K562 (cell line): ENCODE data around the gene LHPP. TPM values are rescaled to one million over a fixed set of nuclear protein-coding genes. Genes with fewer than 3 reads are reported as not detected.

Source experiments
- DMBX1 ChIP-seq: fragments of 250-450 bp; sonication (Bioruptor Pico); IDR thresholded peaks from 2 replicates; pipeline ENCODE4 v1.8.0; 2022; ENCODE audit warnings: inconsistent platforms, mild to moderate bottlenecking, moderate library complexity, borderline replicate concordance
- FOXA1 ChIP-seq: fragments of 450-650 bp; IDR thresholded peaks from 2 replicates; pipeline ENCODE4 v1.6.1; 2016; ENCODE audit warnings: mild to moderate bottlenecking, borderline replicate concordance
- KLF16 ChIP-seq: IDR thresholded peaks from 2 replicates; pipeline ENCODE4 v1.6.1; 2016; ENCODE audit warnings: antibody characterized with exemption
- POLR2B ChIP-seq: fragments of 450-650 bp; IDR thresholded peaks from 2 replicates; pipeline ENCODE4 v1.6.1; 2018; ENCODE audit warnings: low read depth; ENCODE audit not compliant: partially characterized antibody
- PRPF4 ChIP-seq: fragments of 200-400 bp; formaldehyde crosslinking; IDR thresholded peaks from one replicate; pipeline ENCODE4 v1.6.1; 2017; ENCODE audit warnings: low read length, low read depth, mild to moderate bottlenecking; ENCODE audit not compliant: insufficient read depth, poor library complexity, severe bottlenecking
- PTRF ChIP-seq: fragments of 450-650 bp; IDR thresholded peaks from 2 replicates; pipeline ENCODE4 v1.6.1; 2016; ENCODE audit warnings: mild to moderate bottlenecking, missing genetic modification characterization, missing compliant biosample characterization
- SNIP1 ChIP-seq: fragments of 450-650 bp; IDR thresholded peaks from 2 replicates; pipeline ENCODE4 v1.7.1; 2017; ENCODE audit warnings: low read depth, mild to moderate bottlenecking
- TSC22D4 ChIP-seq: fragments of 450-650 bp; IDR thresholded peaks from 2 replicates; pipeline ENCODE4 v1.6.1; 2016; ENCODE audit warnings: missing genetic modification characterization, missing biosample characterization, control low read depth
- XRCC3 ChIP-seq: fragments of 450-650 bp; IDR thresholded peaks from 2 replicates; pipeline ENCODE4 v1.6.1; 2017; ENCODE audit warnings: mild to moderate bottlenecking, moderate library complexity
- XRCC4 ChIP-seq: IDR thresholded peaks from one replicate; pipeline ENCODE4 v1.6.1; 2011; ENCODE audit not compliant: insufficient read depth, insufficient read length; ENCODE audit errors: extremely low read depth
- ZNF224 ChIP-seq: sonication (generic); formaldehyde crosslinking; IDR thresholded peaks from 2 replicates; pipeline ENCODE4 v1.8.0; 2022; ENCODE audit warnings: mild to moderate bottlenecking, missing genetic modification reagents
- ZNF589 ChIP-seq: fragments of 200-800 bp; sonication (Bioruptor generic); IDR thresholded peaks from 2 replicates; pipeline ENCODE4 v1.6.1; 2016; ENCODE audit warnings: low read depth, missing genetic modification characterization, missing compliant biosample characterization
- ZNF644 ChIP-seq: fragments of 200-800 bp; sonication (Bioruptor generic); IDR thresholded peaks from 2 replicates; pipeline ENCODE4 v1.6.1; 2016; ENCODE audit warnings: low read depth, missing genetic modification characterization, missing compliant biosample characterization
- polyA plus RNA-seq, 8 experiments: library from polyadenylated mRNA; depleted of rRNA in 4 of 8; stranded (reverse) in 5 of 8; unstranded in 3 of 8; fragments of >200 nt; fragmentation: Nextera tagmentation in 2 of 8; fragmentation: Illumina TruSeq in 1 of 8; extraction: Ambion mirVana in 2 of 8; extraction: Trizol in 1 of 8; gene quantifications; 2 replicates each; pipeline versions ENCODE4 v1.2.1 to v1.2.3, GENCODE V29; 2011 to 2014; ENCODE audit warnings: inconsistent platforms in 1 of 8, missing spikeins in 1 of 8
- total RNA-seq, 7 experiments: library from RNA; depleted of rRNA in 6 of 7; stranded (reverse); fragments of >200 nt in 6 of 7; fragmentation: Illumina TruSeq in 2 of 7; extraction: Trizol in 2 of 7; gene quantifications; 2 replicates each; pipeline versions ENCODE4 v1.2.1 to v1.2.3, GENCODE V29; 2011 to 2021; ENCODE audit warnings: low replicate concordance in 1 of 7
- TF ChIP-seq, protein P1 (sequence below): fragments of 200-800 bp; sonication (Bioruptor generic); IDR thresholded peaks from 2 replicates; pipeline ENCODE4 v1.6.1; 2016; ENCODE audit warnings: missing genetic modification characterization, missing compliant biosample characterization
- TF ChIP-seq, protein P2 (sequence below): fragments of 450-650 bp; formaldehyde crosslinking; IDR thresholded peaks from 2 replicates; pipeline ENCODE4 v1.4.0; 2020; ENCODE audit warnings: mild to moderate bottlenecking, moderate library complexity
- TF ChIP-seq, protein P3 (sequence below), 2 experiments: fragments of 450-650 bp; IDR thresholded peaks; 2 replicates each; pipeline ENCODE4 v1.6.1; 2018; ENCODE audit warnings: mild to moderate bottlenecking in 2 of 2, low read depth in 1 of 2; ENCODE audit not compliant: partially characterized antibody in 2 of 2
- TF ChIP-seq, protein P4 (sequence below): fragments of 450-650 bp; IDR thresholded peaks from 2 replicates; pipeline ENCODE4 v1.6.1; 2016; ENCODE audit warnings: low read depth, mild to moderate bottlenecking, moderate library complexity

The LHPP gene
- total and polyA plus RNA-seq, 9 of the 15 experiments (the other 6 are each of a cell fraction or from before 2014, with no cell fraction given): 0.34 to 7.4 (median 3.0) TPM

DNA sequence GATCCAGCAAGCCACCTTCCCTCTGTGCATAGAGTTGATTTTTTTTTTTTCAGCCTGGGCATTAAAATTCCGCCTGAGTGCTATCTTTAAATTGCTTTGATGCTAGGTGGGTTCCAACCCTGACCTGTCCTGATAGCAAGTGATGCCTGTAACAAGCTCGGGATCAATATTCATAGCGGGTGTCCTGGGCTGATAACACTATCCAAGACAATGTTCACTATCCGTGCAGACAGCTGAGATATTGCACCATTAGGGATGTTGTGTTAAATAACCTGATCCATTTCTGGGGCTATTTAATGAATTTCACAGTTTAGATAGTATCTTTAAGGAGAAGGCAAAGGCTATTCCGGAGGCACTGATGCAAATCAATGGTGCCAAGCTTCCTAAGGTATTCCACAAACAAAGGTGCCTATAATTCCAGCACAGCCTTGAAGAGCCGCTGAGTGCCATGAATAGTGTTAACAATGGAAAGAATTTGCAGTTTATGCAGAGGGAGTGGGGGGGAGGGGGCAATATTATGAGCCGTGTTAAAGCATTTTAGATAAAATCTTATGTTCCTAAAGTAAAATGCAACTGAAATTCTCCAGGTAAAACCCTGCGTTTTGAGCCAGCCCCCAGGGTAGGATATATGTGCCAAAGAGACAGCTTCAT, 7.5 kb upstream of the LHPP start (continued):
- TF ChIP-seq XRCC3 (no peak), DMBX1 (CRISPR knock-in tag) (no peak), FOXA1 (no peak), PTRF (tag) (no peak), TSC22D4 (tag) (no peak), ZNF224 (CRISPR knock-in tag) (no peak), PRPF4 (no peak), XRCC4 (no peak), ZNF589 (no peak), ZNF644 (tag) (no peak), POLR2B (no peak), KLF16 (peak; percentile 79), SNIP1 (no peak)
- TF ChIP-seq, protein P1, sequence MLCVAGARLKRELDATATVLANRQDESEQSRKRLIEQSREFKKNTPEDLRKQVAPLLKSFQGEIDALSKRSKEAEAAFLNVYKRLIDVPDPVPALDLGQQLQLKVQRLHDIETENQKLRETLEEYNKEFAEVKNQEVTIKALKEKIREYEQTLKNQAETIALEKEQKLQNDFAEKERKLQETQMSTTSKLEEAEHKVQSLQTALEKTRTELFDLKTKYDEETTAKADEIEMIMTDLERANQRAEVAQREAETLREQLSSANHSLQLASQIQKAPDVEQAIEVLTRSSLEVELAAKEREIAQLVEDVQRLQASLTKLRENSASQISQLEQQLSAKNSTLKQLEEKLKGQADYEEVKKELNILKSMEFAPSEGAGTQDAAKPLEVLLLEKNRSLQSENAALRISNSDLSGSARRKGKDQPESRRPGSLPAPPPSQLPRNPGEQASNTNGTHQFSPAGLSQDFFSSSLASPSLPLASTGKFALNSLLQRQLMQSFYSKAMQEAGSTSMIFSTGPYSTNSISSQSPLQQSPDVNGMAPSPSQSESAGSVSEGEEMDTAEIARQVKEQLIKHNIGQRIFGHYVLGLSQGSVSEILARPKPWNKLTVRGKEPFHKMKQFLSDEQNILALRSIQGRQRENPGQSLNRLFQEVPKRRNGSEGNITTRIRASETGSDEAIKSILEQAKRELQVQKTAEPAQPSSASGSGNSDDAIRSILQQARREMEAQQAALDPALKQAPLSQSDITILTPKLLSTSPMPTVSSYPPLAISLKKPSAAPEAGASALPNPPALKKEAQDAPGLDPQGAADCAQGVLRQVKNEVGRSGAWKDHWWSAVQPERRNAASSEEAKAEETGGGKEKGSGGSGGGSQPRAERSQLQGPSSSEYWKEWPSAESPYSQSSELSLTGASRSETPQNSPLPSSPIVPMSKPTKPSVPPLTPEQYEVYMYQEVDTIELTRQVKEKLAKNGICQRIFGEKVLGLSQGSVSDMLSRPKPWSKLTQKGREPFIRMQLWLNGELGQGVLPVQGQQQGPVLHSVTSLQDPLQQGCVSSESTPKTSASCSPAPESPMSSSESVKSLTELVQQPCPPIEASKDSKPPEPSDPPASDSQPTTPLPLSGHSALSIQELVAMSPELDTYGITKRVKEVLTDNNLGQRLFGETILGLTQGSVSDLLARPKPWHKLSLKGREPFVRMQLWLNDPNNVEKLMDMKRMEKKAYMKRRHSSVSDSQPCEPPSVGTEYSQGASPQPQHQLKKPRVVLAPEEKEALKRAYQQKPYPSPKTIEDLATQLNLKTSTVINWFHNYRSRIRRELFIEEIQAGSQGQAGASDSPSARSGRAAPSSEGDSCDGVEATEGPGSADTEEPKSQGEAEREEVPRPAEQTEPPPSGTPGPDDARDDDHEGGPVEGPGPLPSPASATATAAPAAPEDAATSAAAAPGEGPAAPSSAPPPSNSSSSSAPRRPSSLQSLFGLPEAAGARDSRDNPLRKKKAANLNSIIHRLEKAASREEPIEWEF (CRISPR knock-in tag): no peak
- TF ChIP-seq, protein P2, sequence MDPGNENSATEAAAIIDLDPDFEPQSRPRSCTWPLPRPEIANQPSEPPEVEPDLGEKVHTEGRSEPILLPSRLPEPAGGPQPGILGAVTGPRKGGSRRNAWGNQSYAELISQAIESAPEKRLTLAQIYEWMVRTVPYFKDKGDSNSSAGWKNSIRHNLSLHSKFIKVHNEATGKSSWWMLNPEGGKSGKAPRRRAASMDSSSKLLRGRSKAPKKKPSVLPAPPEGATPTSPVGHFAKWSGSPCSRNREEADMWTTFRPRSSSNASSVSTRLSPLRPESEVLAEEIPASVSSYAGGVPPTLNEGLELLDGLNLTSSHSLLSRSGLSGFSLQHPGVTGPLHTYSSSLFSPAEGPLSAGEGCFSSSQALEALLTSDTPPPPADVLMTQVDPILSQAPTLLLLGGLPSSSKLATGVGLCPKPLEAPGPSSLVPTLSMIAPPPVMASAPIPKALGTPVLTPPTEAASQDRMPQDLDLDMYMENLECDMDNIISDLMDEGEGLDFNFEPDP (CRISPR knock-in tag): no peak
- TF ChIP-seq, protein P3, sequence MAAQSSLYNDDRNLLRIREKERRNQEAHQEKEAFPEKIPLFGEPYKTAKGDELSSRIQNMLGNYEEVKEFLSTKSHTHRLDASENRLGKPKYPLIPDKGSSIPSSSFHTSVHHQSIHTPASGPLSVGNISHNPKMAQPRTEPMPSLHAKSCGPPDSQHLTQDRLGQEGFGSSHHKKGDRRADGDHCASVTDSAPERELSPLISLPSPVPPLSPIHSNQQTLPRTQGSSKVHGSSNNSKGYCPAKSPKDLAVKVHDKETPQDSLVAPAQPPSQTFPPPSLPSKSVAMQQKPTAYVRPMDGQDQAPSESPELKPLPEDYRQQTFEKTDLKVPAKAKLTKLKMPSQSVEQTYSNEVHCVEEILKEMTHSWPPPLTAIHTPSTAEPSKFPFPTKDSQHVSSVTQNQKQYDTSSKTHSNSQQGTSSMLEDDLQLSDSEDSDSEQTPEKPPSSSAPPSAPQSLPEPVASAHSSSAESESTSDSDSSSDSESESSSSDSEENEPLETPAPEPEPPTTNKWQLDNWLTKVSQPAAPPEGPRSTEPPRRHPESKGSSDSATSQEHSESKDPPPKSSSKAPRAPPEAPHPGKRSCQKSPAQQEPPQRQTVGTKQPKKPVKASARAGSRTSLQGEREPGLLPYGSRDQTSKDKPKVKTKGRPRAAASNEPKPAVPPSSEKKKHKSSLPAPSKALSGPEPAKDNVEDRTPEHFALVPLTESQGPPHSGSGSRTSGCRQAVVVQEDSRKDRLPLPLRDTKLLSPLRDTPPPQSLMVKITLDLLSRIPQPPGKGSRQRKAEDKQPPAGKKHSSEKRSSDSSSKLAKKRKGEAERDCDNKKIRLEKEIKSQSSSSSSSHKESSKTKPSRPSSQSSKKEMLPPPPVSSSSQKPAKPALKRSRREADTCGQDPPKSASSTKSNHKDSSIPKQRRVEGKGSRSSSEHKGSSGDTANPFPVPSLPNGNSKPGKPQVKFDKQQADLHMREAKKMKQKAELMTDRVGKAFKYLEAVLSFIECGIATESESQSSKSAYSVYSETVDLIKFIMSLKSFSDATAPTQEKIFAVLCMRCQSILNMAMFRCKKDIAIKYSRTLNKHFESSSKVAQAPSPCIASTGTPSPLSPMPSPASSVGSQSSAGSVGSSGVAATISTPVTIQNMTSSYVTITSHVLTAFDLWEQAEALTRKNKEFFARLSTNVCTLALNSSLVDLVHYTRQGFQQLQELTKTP (IDR thresholded peaks at IDR 0.05; ENCODE audit: low read depth in 1 of 2, partially characterized antibody in 2 of 2): no peak
- TF ChIP-seq, protein P4, sequence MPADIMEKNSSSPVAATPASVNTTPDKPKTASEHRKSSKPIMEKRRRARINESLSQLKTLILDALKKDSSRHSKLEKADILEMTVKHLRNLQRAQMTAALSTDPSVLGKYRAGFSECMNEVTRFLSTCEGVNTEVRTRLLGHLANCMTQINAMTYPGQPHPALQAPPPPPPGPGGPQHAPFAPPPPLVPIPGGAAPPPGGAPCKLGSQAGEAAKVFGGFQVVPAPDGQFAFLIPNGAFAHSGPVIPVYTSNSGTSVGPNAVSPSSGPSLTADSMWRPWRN: no peak
